HepG2 (cell line): Measurements from ENCODE around the gene GRAMD1B. TPM values are rescaled to one million over a fixed set of nuclear protein-coding genes. Genes with fewer than 3 reads are reported as not detected.

Experiments
- ATAC-seq: fragments of 200-7000 bp; cut with Tn5 transposase; 3 replicates; pipeline ENCODE4 v1.9.1; 2020; ENCODE audit warnings: mild to moderate bottlenecking, moderate library complexity
- BruUV-seq: library from RNA; stranded (reverse); fragments of 400-500 nt; replicated peaks from 2 replicates; lab custom pipeline; 2021; lab: Mats Ljungman, UMichigan
- CTCF ChIA-PET: fragments of 300-600 bp; formaldehyde crosslinking; extraction: SDS; loops from one replicate; lab custom pipeline; 2021; ENCODE audit warnings: low total read pairs, inconsistent platforms, low intra/inter-chr PET ratio; lab: Yijun Ruan, JAX
- POLR2A ChIA-PET: fragments of 350-600 bp; sonication (Branson Sonifier 250); formaldehyde crosslinking; loops from one replicate; lab custom pipeline; 2020; ENCODE audit warnings: antibody characterized with exemption, inconsistent platforms; lab: Yijun Ruan, JAX
- DNase-seq: peaks from one replicate; pipeline ENCODE4 v3.0.0-alpha.2; 2015; ENCODE audit warnings: low spot score
- FAIRE-seq: peaks from 3 replicates; lab custom pipeline; 2011; peaks lifted over from hg19 to GRCh38; lab: Jason Lieb, UNC
- H2AFZ ChIP-seq: one replicate; pipeline ENCODE4 v1.6.1; 2011; ENCODE audit warnings: low read length, inconsistent platforms
- H3K27ac ChIP-seq: fragments of 300-600 bp; 3 replicates; pipeline ENCODE4 v1.8.0; 2011; ENCODE audit warnings: mixed run types, mild to moderate bottlenecking, mixed read lengths, low read length, inconsistent platforms; ENCODE audit not compliant: insufficient read depth; ENCODE audit errors: extremely low read length
- H3K27me3 ChIP-seq, 2 experiments: fragments of 200-600 bp in 1 of 2; 2 replicates in 1 of 2; 3 replicates in 1 of 2; pipeline versions ENCODE4 v1.6.0 to v1.8.0; 2011; ENCODE audit warnings: low read length in 2 of 2, mild to moderate bottlenecking in 2 of 2, moderate library complexity in 2 of 2, inconsistent platforms in 1 of 2; ENCODE audit not compliant: insufficient read depth in 2 of 2, control insufficient read depth in 1 of 2
- H3K36me3 ChIP-seq, 2 experiments: fragments of 200-600 bp in 1 of 2; replicated peaks in 1 of 2; 2 replicates in 1 of 2; 3 replicates in 1 of 2; pipeline versions ENCODE4 v1.5.1 to v1.8.0; 2011; ENCODE audit warnings: low read length in 2 of 2, inconsistent platforms in 1 of 2; ENCODE audit not compliant: insufficient read depth in 2 of 2, control insufficient read depth in 1 of 2
- H3K4me1 ChIP-seq: 2 replicates; pipeline ENCODE4 v1.5.1; 2012; ENCODE audit warnings: low read length, inconsistent platforms; ENCODE audit not compliant: insufficient read depth
- H3K4me2 ChIP-seq: 2 replicates; pipeline ENCODE4 v1.6.0; 2011; ENCODE audit warnings: low read depth, low read length, inconsistent platforms
- H3K4me3 ChIP-seq, 3 experiments: fragments of 200-600 bp in 1 of 3; sonication (generic), shearing (Covaris generic) in 1 of 3; replicated peaks in 1 of 3; 2 replicates each; pipeline ENCODE4 v1.5.1; 2011 to 2016; ENCODE audit warnings: low read length in 3 of 3, inconsistent platforms in 2 of 3, low read depth in 2 of 3, mild to moderate bottlenecking in 2 of 3, control low read depth in 1 of 3, mixed read lengths in 1 of 3; ENCODE audit not compliant: insufficient read depth in 1 of 3
- H3K79me2 ChIP-seq: one replicate; pipeline ENCODE4 v1.6.1; 2011; ENCODE audit warnings: low read length, inconsistent platforms; ENCODE audit not compliant: insufficient read depth
- H3K9ac ChIP-seq: 2 replicates; pipeline ENCODE4 v1.6.0; 2011; ENCODE audit warnings: mild to moderate bottlenecking, low read depth, low read length, inconsistent platforms; ENCODE audit not compliant: insufficient read depth
- H3K9me3 ChIP-seq: 2 replicates; pipeline ENCODE4 v1.5.1; 2012; ENCODE audit warnings: mild to moderate bottlenecking, low read length
- H4K20me1 ChIP-seq: 2 replicates; pipeline ENCODE4 v1.6.0; 2011; ENCODE audit warnings: inconsistent platforms, mild to moderate bottlenecking, low read length, moderate library complexity; ENCODE audit not compliant: insufficient read depth
- MAFF ChIP-seq: IDR thresholded peaks from 2 replicates; pipeline ENCODE4 v1.6.1; 2011; ENCODE audit warnings: low read depth, low read length, improper control_type of control experiment
- NR2F6 ChIP-seq, 2 experiments: IDR thresholded peaks; 2 replicates each; pipeline ENCODE4 v1.6.1; 2016; ENCODE audit warnings: antibody characterized with exemption in 1 of 2, mild to moderate bottlenecking in 1 of 2
- TAF1 ChIP-seq: sonication (generic); formaldehyde crosslinking; IDR thresholded peaks from 2 replicates; pipeline ENCODE4 v1.4.0; 2020; ENCODE audit warnings: missing genetic modification reagents
- TBL1XR1 ChIP-seq: fragments of 150-350 bp; IDR thresholded peaks from 2 replicates; pipeline ENCODE4 v1.6.1; 2014; ENCODE audit warnings: borderline replicate concordance, low read length; ENCODE audit not compliant: partially characterized antibody
- THYN1 ChIP-seq: sonication (generic); formaldehyde crosslinking; IDR thresholded peaks from 2 replicates; pipeline ENCODE4 v1.8.1; 2023; ENCODE audit warnings: low read depth, mild to moderate bottlenecking, moderate library complexity, missing genetic modification reagents, borderline replicate concordance
- ZFP41 ChIP-seq: sonication (generic); formaldehyde crosslinking; IDR thresholded peaks from 2 replicates; pipeline ENCODE4 v1.4.0; 2020; ENCODE audit warnings: mild to moderate bottlenecking, missing genetic modification reagents, borderline replicate concordance
- ZFYVE20 ChIP-seq: sonication (generic); formaldehyde crosslinking; IDR thresholded peaks from 2 replicates; pipeline ENCODE4 v1.8.0; 2023; ENCODE audit warnings: low read depth, mild to moderate bottlenecking, moderate library complexity, missing genetic modification reagents, borderline replicate concordance
- ZNF441 ChIP-seq: sonication (generic); formaldehyde crosslinking; IDR thresholded peaks from 2 replicates; pipeline ENCODE4 v1.7.0; 2021; ENCODE audit warnings: missing genetic modification reagents, borderline replicate concordance
- ZNF552 ChIP-seq: sonication (generic); formaldehyde crosslinking; IDR thresholded peaks from 2 replicates; pipeline ENCODE4 v1.9.0; 2022; ENCODE audit warnings: missing genetic modification reagents, mild to moderate bottlenecking, borderline replicate concordance
- ZNF737 ChIP-seq: sonication (generic); formaldehyde crosslinking; IDR thresholded peaks from 2 replicates; pipeline ENCODE4 v1.5.0; 2020; ENCODE audit warnings: missing genetic modification reagents, mild to moderate bottlenecking, borderline replicate concordance
- WGBS: methylation state at CpG from one replicate; pipeline ENCODE4 v1.1.6; 2017; ENCODE audit warnings: low lambda C conversion rate; 5-methylcytosine and 5-hydroxymethylcytosine counted together
- in situ Hi-C: cut with HindIII; loops from 2 replicates; pipeline ENCODE4 v1.10.0; 2017; ENCODE audit warnings: low pct_unique_long_range_greater_than_20kb; ENCODE audit not compliant: extremely low pct_ligation_motif_present
- intact Hi-C: fragments of 100-400 bp; cut with micrococcal nuclease; formaldehyde crosslinking; loops from one replicate; pipeline ENCODE4 v1.10.0; 2022; ENCODE audit not compliant: unreplicated experiment
- polyA plus RNA-seq, 8 experiments: library from polyadenylated mRNA; depleted of rRNA in 3 of 8; stranded (reverse) in 7 of 8; unstranded in 1 of 8; fragments of >200 nt; fragmentation: Illumina TruSeq in 4 of 8; extraction: Trizol in 4 of 8; gene quantifications; 2 replicates each; pipeline versions ENCODE4 v1.2.1 to v1.2.3, GENCODE V29; 2011 to 2016; ENCODE audit warnings: low read depth in 4 of 8, missing spikeins in 1 of 8, mixed read lengths in 1 of 8; ENCODE audit not compliant: insufficient read depth in 1 of 8
- total RNA-seq, 5 experiments: library from RNA; depleted of rRNA; stranded (reverse); fragments of >200 nt; fragmentation: Illumina TruSeq; extraction: Trizol; gene quantifications; 2 replicates each; pipeline ENCODE4 v1.2.3, GENCODE V29; 2016; ENCODE audit warnings: low read depth in 1 of 5
- TF ChIP-seq, protein P1 (sequence below): sonication (generic); formaldehyde crosslinking; IDR thresholded peaks from 2 replicates; pipeline ENCODE4 v1.4.0; 2020; ENCODE audit warnings: missing genetic modification reagents
- TF ChIP-seq, protein P2 (sequence below): sonication (generic); formaldehyde crosslinking; IDR thresholded peaks from 2 replicates; pipeline ENCODE4 v1.5.1; 2020; ENCODE audit warnings: missing genetic modification reagents, mild to moderate bottlenecking, borderline replicate concordance
- TF ChIP-seq, protein P3 (sequence below): sonication (generic); formaldehyde crosslinking; IDR thresholded peaks from 2 replicates; pipeline ENCODE4 v1.4.0; 2020; ENCODE audit warnings: missing genetic modification reagents, borderline replicate concordance
- TF ChIP-seq, protein P4 (sequence below): sonication (generic); formaldehyde crosslinking; conservative IDR thresholded peaks from 2 replicates; pipeline ENCODE4 v1.8.0; 2022; ENCODE audit warnings: missing genetic modification reagents

Gene GRAMD1B
- total and polyA plus RNA-seq, 2 of the 13 experiments (the other 11 are each of a cell fraction or from before 2014, with no cell fraction given), result 0.12 TPM; not detected in 1

DNA sequence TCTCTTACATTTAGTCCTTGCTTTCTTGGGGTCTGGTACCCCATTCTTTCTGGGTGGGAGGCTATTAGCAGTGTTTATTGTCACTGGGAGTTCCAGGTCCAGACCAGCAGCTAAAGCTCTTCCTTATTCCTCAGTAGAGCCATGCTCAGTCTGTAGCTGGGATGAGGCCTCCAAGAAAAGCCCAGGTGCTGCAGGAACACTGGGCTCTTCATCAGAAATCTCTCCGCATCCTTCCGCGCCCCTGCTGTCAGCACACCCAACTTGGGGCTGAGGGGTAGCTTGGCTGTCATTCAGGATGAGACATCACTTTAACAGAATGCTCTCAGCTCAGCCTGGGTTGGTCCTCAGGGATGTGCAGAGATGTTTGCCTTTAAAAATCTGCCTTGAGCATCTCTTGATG, 97.5 kb downstream of the GRAMD1B start (continued):
- no peak for TF ChIP-seq ZNF552 (CRISPR knock-in tag)
- TF ChIP-seq, protein P1, sequence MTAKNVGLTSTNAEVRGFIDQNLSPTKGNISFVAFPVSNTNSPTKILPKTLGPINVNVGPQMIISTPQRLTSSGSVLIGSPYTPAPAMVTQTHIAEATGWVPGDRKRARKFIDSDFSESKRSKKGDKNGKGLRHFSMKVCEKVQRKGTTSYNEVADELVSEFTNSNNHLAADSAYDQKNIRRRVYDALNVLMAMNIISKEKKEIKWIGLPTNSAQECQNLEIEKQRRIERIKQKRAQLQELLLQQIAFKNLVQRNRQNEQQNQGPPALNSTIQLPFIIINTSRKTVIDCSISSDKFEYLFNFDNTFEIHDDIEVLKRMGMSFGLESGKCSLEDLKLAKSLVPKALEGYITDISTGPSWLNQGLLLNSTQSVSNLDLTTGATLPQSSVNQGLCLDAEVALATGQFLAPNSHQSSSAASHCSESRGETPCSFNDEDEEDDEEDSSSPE, result no peak
- TF ChIP-seq, protein P2, sequence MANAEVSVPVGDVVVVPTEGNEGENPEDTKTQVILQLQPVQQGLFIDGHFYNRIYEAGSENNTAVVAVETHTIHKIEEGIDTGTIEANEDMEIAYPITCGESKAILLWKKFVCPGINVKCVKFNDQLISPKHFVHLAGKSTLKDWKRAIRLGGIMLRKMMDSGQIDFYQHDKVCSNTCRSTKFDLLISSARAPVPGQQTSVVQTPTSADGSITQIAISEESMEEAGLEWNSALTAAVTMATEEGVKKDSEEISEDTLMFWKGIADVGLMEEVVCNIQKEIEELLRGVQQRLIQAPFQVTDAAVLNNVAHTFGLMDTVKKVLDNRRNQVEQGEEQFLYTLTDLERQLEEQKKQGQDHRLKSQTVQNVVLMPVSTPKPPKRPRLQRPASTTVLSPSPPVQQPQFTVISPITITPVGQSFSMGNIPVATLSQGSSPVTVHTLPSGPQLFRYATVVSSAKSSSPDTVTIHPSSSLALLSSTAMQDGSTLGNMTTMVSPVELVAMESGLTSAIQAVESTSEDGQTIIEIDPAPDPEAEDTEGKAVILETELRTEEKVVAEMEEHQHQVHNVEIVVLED, result no peak
- no peak for TF ChIP-seq ZNF737

DNA sequence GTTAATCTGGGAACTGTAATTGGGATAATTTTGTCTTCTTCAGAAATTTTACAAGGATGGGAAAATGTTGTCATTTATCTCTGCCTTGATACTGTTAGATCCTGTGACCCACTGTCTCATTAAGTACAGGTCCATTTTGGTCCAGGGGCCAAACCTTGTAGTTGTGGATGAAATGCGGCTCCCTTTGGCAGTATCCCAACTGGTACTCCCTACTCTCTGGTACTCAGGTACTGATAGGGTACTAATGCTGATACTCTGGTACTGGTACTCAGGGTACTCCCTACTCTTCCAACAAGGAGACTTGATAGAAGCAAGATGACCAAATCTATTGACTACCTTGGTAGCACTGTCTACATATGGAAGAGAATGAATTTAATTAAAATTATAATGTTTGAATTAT, 97.9 kb downstream of the GRAMD1B start:
- Histone ChIP-seq H4K20me1 (no peaks in the 10 kb centered on the region), H3K27ac (no peak overlapping the region), H2AFZ (no peak overlapping the region), H3K79me2 (no peaks in the 10 kb centered on the region), H3K9me3 (no peaks in the 10 kb centered on the region), H3K4me2 (no peak overlapping the region), H3K4me3 (no peak overlapping the region), H3K36me3 (no peaks in the 10 kb centered on the region), H3K9ac (no peak overlapping the region), H3K4me1 (no peaks in the 10 kb centered on the region), H3K27me3 (peaks cover 1 to 23% of the 10 kb centered on the region in 2 experiments; a peak in 3 of 5 replicates)
- ATAC-seq (no peak), FAIRE-seq (no peak), DNase-seq (no peak)
- POLR2A ChIA-PET, result no interaction called here
- in situ Hi-C loops, result no loop called here
- CTCF ChIA-PET, result no interaction called here
- BruUV-seq, result no TSS peak
- WGBS, result 0% methylated on average over 1 of the region's 1 CpG
- intact Hi-C loops, result no loop called here
- TF ChIP-seq NR2F6 (IDR thresholded peaks at IDR 0.05), result no peak
- TF ChIP-seq NR2F6 (CRISPR knock-in tag; IDR thresholded peaks at IDR 0.05), result no peak
- no peak for TF ChIP-seq ZFYVE20 (CRISPR knock-in tag)
- TF ChIP-seq, protein P3, sequence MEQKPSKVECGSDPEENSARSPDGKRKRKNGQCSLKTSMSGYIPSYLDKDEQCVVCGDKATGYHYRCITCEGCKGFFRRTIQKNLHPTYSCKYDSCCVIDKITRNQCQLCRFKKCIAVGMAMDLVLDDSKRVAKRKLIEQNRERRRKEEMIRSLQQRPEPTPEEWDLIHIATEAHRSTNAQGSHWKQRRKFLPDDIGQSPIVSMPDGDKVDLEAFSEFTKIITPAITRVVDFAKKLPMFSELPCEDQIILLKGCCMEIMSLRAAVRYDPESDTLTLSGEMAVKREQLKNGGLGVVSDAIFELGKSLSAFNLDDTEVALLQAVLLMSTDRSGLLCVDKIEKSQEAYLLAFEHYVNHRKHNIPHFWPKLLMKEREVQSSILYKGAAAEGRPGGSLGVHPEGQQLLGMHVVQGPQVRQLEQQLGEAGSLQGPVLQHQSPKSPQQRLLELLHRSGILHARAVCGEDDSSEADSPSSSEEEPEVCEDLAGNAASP (CRISPR knock-in tag), result no peak
- no peak for TF ChIP-seq ZFP41 (CRISPR knock-in tag)
- no peak for TF ChIP-seq TAF1 (CRISPR knock-in tag)
- TF ChIP-seq, protein P4, sequence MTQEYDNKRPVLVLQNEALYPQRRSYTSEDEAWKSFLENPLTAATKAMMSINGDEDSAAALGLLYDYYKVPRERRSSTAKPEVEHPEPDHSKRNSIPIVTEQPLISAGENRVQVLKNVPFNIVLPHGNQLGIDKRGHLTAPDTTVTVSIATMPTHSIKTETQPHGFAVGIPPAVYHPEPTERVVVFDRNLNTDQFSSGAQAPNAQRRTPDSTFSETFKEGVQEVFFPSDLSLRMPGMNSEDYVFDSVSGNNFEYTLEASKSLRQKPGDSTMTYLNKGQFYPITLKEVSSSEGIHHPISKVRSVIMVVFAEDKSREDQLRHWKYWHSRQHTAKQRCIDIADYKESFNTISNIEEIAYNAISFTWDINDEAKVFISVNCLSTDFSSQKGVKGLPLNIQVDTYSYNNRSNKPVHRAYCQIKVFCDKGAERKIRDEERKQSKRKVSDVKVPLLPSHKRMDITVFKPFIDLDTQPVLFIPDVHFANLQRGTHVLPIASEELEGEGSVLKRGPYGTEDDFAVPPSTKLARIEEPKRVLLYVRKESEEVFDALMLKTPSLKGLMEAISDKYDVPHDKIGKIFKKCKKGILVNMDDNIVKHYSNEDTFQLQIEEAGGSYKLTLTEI (CRISPR knock-in tag), result no peak
- TF ChIP-seq ZNF441, result no peak
- no peak for TF ChIP-seq TBL1XR1
- TF ChIP-seq MAFF, result no peak
- no peak for TF ChIP-seq THYN1 (CRISPR knock-in tag)
